RWPE2 (cell line): ENCODE data around the gene SMAD3.

Experiments used
- ATAC-seq: fragments of 200-7000 bp; cut with Tn5 transposase; 3 replicates; pipeline ENCODE4 v1.9.1; 2021; ENCODE audit warnings: low read depth
- DNase-seq: peaks from one replicate; pipeline ENCODE4 v3.0.0-alpha.2; 2020; ENCODE audit warnings: low spot score
- H3K27ac ChIP-seq: fragments of 450-650 bp; 2 replicates; pipeline ENCODE4 v1.5.1; 2017; ENCODE audit warnings: mild to moderate bottlenecking; ENCODE audit not compliant: poor library complexity, severe bottlenecking
- H3K27me3 ChIP-seq: fragments of 250-450 bp; sonication (Bioruptor Pico); 2 replicates; pipeline ENCODE4 v1.5.1; 2021; ENCODE audit warnings: mild to moderate bottlenecking, moderate library complexity; ENCODE audit not compliant: insufficient read depth, poor library complexity, severe bottlenecking
- H3K36me3 ChIP-seq: fragments of 250-450 bp; sonication (Bioruptor Pico); 2 replicates; pipeline ENCODE4 v1.5.1; 2020; ENCODE audit warnings: low read depth, mild to moderate bottlenecking, moderate library complexity
- H3K4me1 ChIP-seq: fragments of 250-450 bp; sonication (Bioruptor Pico); 2 replicates; pipeline ENCODE4 v1.5.1; 2021; ENCODE audit warnings: mild to moderate bottlenecking, moderate library complexity; ENCODE audit not compliant: insufficient read depth, poor library complexity, severe bottlenecking
- H3K4me3 ChIP-seq: fragments of 250-450 bp; sonication (Bioruptor Pico); 2 replicates; pipeline ENCODE4 v1.5.1; 2021; ENCODE audit warnings: mild to moderate bottlenecking, moderate library complexity; ENCODE audit not compliant: severe bottlenecking
- H3K9me3 ChIP-seq: fragments of 250-450 bp; sonication (Bioruptor Pico); 2 replicates; pipeline ENCODE4 v1.5.1; 2021; ENCODE audit warnings: mild to moderate bottlenecking, moderate library complexity; ENCODE audit not compliant: severe bottlenecking
- CTCF ChIP-seq: fragments of 450-650 bp; IDR thresholded peaks from one replicate; pipeline ENCODE4 v1.5.1; 2017; ENCODE audit warnings: mild to moderate bottlenecking, moderate library complexity; ENCODE audit not compliant: poor library complexity, severe bottlenecking

The SMAD3 gene

GRCh38 chr15:67185621-67186225 is 120.3 kb downstream of the SMAD3 start:
- DNase-seq (no peak), ATAC-seq (no peak; the same call in 2 of the 3 replicates)
- Histone ChIP-seq H3K4me1 (no peaks in the 10 kb centered on the region), H3K4me3 (no peak overlapping the region), H3K9me3 (no peaks in the 10 kb centered on the region), H3K27me3 (no peaks in the 10 kb centered on the region), H3K27ac (no peak overlapping the region), H3K36me3 (peaks cover 93% of the 10 kb centered on the region)
- no peak for TF ChIP-seq CTCF

GRCh38 chr15:67186226-67186649 is 120.8 kb downstream of the SMAD3 start:
- no peaks in the 10 kb centered on the region for H3K9me3 ChIP-seq
- ATAC-seq (no peak), DNase-seq (peak; percentile 64)
- no peaks in the 10 kb centered on the region for H3K4me1 ChIP-seq
- TF ChIP-seq CTCF = no peak
- H3K36me3 ChIP-seq = peaks cover 94% of the 10 kb centered on the region
- no peaks in the 10 kb centered on the region for H3K27me3 ChIP-seq
- no peak overlapping the region for H3K27ac ChIP-seq
- no peak overlapping the region for H3K4me3 ChIP-seq

- no peaks in the 10 kb centered on the region for H3K27me3 ChIP-seq
- no peak overlapping the region for H3K27ac ChIP-seq
- H3K4me1 ChIP-seq = no peaks in the 10 kb centered on the region
- DNase-seq (no peak), ATAC-seq (no peak)
- H3K4me3 ChIP-seq = no peak overlapping the region
- peaks cover 96% of the 10 kb centered on the region for H3K36me3 ChIP-seq
- no peak for TF ChIP-seq CTCF
- no peaks in the 10 kb centered on the region for H3K9me3 ChIP-seq
Measured at GRCh38 chr15:67186688-67187087, 121.3 kb downstream of the SMAD3 start.

DNA sequence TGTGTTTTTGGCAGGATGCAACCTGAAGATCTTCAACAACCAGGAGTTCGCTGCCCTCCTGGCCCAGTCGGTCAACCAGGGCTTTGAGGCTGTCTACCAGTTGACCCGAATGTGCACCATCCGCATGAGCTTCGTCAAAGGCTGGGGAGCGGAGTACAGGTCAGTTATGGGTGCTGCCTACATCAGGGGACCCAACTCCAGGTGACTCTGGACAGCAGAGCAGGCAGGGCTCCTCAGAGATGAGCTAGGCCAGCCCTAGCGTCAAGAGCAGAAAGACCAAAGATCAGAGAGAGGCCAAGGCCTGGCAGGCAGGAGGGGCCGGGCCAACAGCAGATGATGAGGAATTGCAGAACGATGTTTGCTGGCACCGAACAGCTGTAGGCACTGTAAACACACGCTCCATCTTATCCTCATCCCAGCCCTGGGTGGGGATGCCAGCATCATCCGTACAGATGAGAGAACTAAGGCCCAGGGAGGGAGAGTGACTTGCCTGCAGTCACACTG is 122.0 kb downstream of the SMAD3 start:
- Histone ChIP-seq H3K36me3 (peaks cover 96% of the 10 kb centered on the region), H3K27ac (no peak overlapping the region), H3K4me1 (no peaks in the 10 kb centered on the region), H3K4me3 (no peak overlapping the region), H3K9me3 (no peaks in the 10 kb centered on the region), H3K27me3 (no peaks in the 10 kb centered on the region)
- no peak for ATAC-seq
- no peak for DNase-seq
- TF ChIP-seq CTCF = no peak

GRCh38 chr15:67188551-67189218 is 123.3 kb downstream of the SMAD3 start:
- TF ChIP-seq CTCF = no peak
- no peaks in the 10 kb centered on the region for H3K9me3 ChIP-seq
- DNase-seq = no peak
- no peak overlapping the region for H3K27ac ChIP-seq
- H3K27me3 ChIP-seq = no peaks in the 10 kb centered on the region
- peaks cover 92% of the 10 kb centered on the region for H3K36me3 ChIP-seq
- H3K4me3 ChIP-seq = no peak overlapping the region
- H3K4me1 ChIP-seq = no peaks in the 10 kb centered on the region
- no peak for ATAC-seq
